Stimulated activated naive CD8-positive, alpha-beta T cell treated with anti-CD3 and anti-CD28 coated beads, Interleukin-15, amount 100 ng/mL, for 72 hours (primary cell): Measurements from ENCODE around the gene NRCAM.

Experiments used
- ATAC-seq: fragments of 150-1000 bp; cut with Tn5 transposase; 2 replicates; pipeline ENCODE4 v1.10.0; 2021; ENCODE audit warnings: mild to moderate bottlenecking, moderate library complexity
- DNase-seq, 2 donors: peaks; one replicate each; pipeline ENCODE4 v3.0.0; 2021 to 2022
- H3K27ac Mint-ChIP-seq, 2 donors: one replicate each; pipeline ENCODE4 v1.8.0; 2022; ENCODE audit warnings: mild to moderate bottlenecking in 2 of 2, mixed read lengths in 2 of 2, moderate library complexity in 2 of 2
- H3K27me3 Mint-ChIP-seq: one replicate; pipeline ENCODE4 v1.8.0; 2022; ENCODE audit warnings: mixed read lengths
- H3K4me1 Mint-ChIP-seq: one replicate; pipeline ENCODE4 v1.8.0; 2022; ENCODE audit warnings: mild to moderate bottlenecking, mixed read lengths
- H3K4me3 Mint-ChIP-seq, 2 donors: one replicate each; pipeline ENCODE4 v1.8.0; 2022; ENCODE audit warnings: mild to moderate bottlenecking in 2 of 2, mixed read lengths in 2 of 2, moderate library complexity in 1 of 2
- H3K9me3 Mint-ChIP-seq, 2 donors: one replicate each; pipeline ENCODE4 v1.8.0; 2022; ENCODE audit warnings: mixed read lengths in 2 of 2

Gene NRCAM

DNA sequence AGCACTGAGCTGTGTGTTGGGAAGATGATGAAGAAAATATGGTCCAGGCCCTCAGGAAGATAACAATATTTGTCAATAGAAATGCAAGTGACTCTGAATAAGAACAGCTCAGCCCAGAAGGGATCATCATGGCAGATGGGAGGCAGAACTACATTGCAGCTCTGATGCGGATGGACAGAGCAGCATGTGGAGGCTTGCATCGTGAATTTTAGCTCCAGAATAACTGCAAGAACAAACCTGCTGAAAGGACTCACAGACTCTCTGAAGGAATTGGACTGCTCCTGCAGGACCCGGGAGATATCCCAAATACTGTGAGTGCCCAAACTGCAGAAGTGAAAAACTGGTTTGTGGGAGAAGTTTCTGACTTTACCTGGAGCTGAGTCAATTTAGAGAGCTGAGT is 245.4 kb downstream of the NRCAM start:
- H3K27me3 Mint-ChIP-seq, result no peaks in the 10 kb centered on the region
- H3K27ac Mint-ChIP-seq, result no peak overlapping the region
- peaks cover 38% of the 10 kb centered on the region for H3K4me1 Mint-ChIP-seq
- ATAC-seq, result no peak
- peaks cover 0 to 22% of the 10 kb centered on the region in 2 donors for H3K9me3 Mint-ChIP-seq
- no peak for DNase-seq
- H3K4me3 Mint-ChIP-seq, result no peak overlapping the region

DNA sequence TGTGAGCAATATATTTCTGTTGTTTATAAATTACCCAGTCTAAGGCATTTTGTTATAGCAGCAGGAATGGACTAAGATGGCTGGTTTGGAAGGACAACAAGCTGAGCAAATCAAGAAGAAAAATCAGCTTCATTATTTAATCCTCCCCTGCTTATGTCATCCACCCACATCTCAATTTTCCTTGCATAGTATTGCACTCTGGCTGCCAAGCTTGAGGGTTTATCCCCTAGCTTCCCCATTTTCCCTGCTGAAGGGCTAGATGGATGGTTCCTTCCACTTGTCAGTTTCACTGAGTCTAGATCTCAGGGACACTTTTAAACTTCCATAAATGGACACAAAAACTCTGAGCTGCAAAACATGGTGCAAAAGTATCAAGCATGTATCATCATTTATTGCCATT is 250.9 kb downstream of the NRCAM start:
- Mint-ChIP-seq H3K4me1 (peaks cover 5% of the 10 kb centered on the region), H3K4me3 (no peak overlapping the region), H3K27ac (no peak overlapping the region), H3K9me3 (no peaks in the 10 kb centered on the region), H3K27me3 (no peaks in the 10 kb centered on the region)
- ATAC-seq, result no peak
- DNase-seq, result no peak

DNA sequence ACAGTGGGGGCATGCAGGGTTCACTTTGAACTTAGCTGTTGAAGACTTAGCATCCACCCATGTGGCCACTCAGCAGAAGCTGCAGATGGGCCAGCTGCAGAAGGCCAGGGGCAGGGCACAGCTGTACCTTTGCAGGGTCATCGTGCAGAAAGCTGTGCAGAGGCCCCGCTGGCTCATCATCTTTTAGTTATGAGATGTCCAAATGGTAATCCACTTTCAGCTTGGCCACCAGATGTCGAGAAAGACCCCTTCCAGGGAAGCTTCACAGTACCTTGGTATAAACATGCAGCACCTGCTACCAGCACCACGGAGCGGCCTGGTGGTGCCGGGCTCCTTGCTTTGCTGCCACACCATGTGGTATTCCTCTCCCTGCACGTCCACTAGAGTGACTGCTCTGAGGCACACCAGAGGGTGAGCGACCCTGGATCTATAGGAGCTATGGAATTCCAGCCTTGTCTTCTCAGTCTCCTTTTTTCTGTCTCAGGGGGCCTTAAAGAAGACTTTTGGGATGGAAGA is 251.9 kb downstream of the NRCAM start:
- no peaks in the 10 kb centered on the region for H3K9me3 Mint-ChIP-seq
- ATAC-seq, result no peak
- H3K27ac Mint-ChIP-seq, result no peak overlapping the region
- H3K4me3 Mint-ChIP-seq, result no peak overlapping the region
- peaks cover 5% of the 10 kb centered on the region for H3K4me1 Mint-ChIP-seq
- no peak for DNase-seq
- H3K27me3 Mint-ChIP-seq, result no peaks in the 10 kb centered on the region

DNA sequence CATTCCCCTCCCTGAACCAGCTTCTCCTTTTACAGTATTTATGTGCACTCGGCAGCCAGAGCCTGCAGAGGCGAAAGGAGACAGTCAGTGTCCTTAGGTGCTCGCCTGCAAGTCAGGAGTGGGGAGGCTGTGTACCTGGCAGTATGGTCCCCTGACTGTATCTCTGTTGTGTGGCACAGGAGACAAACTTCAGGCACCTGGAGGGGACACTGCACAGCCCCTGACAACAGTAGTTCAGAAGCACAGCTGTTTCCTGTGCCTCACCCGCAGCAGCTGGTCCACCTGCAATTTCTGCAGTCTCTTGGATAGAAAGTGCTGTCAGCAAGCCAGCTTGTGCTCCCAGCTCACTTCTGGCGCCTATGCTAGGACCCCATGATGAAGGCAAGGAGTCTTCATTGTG is 252.7 kb downstream of the NRCAM start:
- H3K4me1 Mint-ChIP-seq, result peaks cover 5% of the 10 kb centered on the region

DNA sequence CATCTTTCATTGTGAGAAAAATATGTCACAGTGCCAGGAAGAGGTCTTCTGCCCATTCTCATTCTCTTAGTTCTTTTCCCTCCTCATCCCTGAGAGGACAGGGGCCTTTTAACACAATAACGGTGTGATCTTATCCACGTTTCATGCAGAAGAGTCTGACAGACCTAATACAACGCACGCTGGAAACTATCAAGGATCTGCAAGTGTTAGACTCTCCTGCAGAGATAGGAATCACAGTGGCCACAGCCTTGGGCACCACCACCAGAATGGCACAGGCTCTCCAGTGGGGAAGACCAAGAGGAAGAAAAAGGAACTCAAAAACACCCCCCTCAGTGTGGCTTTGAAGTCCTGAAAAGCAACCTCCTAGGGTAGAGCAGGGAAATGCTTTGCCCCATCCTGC is 253.5 kb downstream of the NRCAM start:
- H3K4me3 Mint-ChIP-seq, result no peak overlapping the region
- peaks cover 5% of the 10 kb centered on the region for H3K4me1 Mint-ChIP-seq
- H3K27ac Mint-ChIP-seq, result peak overlapping the region in 1 of 2 donors; percentile 69
- DNase-seq, result no peak
- ATAC-seq, result no peak
- no peaks in the 10 kb centered on the region for H3K9me3 Mint-ChIP-seq
- no peaks in the 10 kb centered on the region for H3K27me3 Mint-ChIP-seq

More for the DNA sequence above, 252.7 kb downstream of the NRCAM start:
- DNase-seq, result no peak
- no peak overlapping the region for H3K27ac Mint-ChIP-seq
- H3K9me3 Mint-ChIP-seq, result no peaks in the 10 kb centered on the region
- no peak overlapping the region for H3K4me3 Mint-ChIP-seq
- ATAC-seq, result peak; percentile 23
- H3K27me3 Mint-ChIP-seq, result no peaks in the 10 kb centered on the region

DNA sequence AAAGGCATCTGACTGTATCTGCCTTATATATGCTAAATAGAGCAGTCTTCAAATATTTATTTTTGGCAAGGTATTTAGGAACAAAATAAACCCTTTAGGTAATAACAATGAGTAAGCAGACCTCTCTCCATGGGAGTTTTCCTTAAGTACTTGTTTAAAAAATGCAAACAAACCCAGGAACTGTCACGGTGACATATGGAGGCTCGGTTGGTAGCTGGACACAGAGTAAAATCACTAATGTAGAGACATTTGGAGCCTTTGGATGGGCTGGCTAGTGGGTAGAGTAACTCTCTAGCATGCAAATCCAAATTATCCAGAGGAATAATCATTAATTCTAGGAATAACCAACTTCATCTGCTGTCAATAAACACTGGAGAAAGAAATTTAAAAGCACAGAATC is 254.5 kb downstream of the NRCAM start:
- no peak for DNase-seq
- no peaks in the 10 kb centered on the region for H3K27me3 Mint-ChIP-seq

DNA sequence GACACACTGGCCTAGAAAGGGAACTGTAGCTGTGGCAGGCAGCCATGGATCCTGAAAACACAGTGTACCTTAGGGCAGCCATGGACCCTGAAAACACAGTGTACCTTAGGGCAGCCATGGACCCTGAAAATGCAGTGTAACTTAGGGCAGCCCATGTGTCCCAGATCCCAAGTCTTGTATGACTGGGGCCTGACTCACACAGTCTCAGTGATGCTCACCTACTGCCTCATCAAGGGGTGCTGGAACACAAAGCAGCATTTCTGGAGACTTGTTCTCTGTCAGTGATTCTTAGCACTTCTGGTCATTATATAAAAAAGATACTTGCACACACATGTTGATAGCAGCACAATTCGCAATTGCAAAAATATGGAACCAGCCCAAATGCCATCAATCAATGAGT is 255.9 kb downstream of the NRCAM start:
- DNase-seq (no peak), ATAC-seq (no peak)
- H3K4me1 Mint-ChIP-seq, result peaks cover 5% of the 10 kb centered on the region
- H3K27me3 Mint-ChIP-seq, result no peaks in the 10 kb centered on the region
- no peak overlapping the region for H3K27ac Mint-ChIP-seq
- H3K9me3 Mint-ChIP-seq, result no peaks in the 10 kb centered on the region
- H3K4me3 Mint-ChIP-seq, result no peak overlapping the region

More for the DNA sequence above, 254.5 kb downstream of the NRCAM start:
- Mint-ChIP-seq H3K27ac (no peak overlapping the region), H3K4me1 (peaks cover 5% of the 10 kb centered on the region), H3K9me3 (no peaks in the 10 kb centered on the region), H3K4me3 (no peak overlapping the region)
- no peak for ATAC-seq

DNA sequence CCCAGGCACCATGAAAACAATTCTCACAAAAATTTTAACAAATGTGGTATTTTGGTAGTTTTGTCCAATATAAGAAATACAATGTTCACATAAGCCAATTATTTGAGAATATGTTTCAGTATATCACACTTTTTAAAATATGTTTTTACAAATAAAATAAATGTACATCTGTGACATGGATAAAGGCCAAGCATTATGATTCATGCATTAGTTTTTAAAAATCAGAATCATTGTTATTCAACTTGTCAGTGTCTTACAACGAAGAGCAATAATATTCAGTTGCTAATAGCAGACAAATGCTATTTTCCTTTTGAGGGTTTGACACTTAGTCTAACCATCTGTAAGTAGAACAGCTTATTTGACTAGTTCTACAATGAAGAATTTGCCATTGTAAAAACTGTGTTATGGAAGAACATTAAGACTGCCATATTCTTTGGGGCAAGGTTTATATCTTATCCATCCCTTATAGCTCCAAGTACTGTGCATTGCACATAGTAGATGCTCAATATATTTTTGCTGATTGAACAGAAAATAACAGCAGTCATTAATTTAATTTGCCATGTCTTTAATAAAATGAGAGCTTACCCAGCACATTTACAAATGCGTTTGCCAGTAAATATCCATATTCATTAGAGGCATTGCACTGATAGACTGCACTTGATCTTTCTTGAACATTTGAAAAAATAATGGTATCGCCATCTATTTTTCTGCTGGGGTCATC is 258.7 kb downstream of the NRCAM start:
- Mint-ChIP-seq H3K9me3 (no peaks in the 10 kb centered on the region), H3K27ac (no peak overlapping the region), H3K4me3 (no peak overlapping the region), H3K4me1 (no peaks in the 10 kb centered on the region), H3K27me3 (no peaks in the 10 kb centered on the region)
- DNase-seq (no peak), ATAC-seq (no peak)

DNA sequence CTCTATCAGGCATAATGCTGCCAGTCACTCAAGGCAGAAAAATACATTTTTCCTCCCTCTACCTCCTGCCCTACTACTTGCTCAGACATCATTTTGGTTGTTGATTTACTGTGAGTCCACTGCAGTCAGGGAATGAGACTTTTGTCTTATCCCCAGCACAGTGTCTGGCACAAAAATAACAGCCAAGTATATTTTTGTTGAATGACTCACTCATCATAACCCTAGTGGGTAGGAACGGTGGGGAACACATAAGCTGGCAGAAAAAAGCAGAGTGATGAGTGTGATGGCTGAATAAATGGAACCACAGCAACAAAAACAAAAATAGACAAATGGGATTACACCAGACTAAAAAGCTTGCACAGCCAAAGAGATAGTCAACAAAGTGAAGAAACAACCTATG is 260.2 kb downstream of the NRCAM start:
- DNase-seq (no peak), ATAC-seq (no peak)
- no peaks in the 10 kb centered on the region for H3K27me3 Mint-ChIP-seq

DNA sequence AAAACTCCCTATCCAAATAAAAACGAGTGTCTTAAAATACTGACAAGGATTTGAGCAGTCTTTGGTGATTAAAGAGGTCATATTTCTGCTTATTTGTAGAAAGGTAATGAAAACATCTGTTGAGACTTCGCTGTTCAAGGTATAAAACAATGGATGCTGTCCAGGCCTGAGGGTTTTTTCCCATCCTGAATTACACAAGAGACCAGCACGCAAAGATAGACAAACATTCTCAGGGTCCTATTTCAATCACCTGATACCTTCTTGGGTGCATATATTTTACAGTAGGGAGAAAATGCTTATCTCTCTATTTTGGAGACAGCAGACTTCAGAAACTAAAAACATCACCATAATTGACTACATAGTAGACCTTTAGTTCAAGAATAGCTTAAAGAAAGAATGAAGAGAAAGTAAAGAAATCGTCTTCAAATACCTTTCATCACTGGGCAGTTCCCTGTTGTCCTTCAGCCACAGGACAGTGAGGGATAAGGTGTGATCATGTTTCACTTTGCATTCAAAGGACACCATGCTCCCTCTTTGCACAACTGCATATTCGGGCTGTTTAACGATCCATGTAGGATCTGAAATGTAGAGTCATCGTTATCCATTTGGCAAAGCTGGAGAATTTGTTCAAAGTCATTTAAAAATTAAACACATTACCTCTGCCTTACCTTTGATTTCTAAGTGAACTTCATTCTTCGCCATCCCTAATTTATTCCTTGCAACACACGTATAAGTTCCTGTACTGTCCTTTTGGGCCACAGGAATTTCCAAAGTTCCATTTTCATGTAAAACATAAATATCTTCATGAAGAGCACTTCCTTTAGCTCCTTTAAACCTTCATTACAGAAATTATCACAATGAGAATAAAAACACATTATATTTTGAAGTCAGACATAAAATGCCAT is 262.4 kb downstream of the NRCAM start:
- Mint-ChIP-seq H3K27me3 (no peaks in the 10 kb centered on the region), H3K27ac (no peak overlapping the region), H3K9me3 (peaks cover 0 to under 1% of the 10 kb centered on the region in 2 donors), H3K4me1 (peaks cover 12% of the 10 kb centered on the region), H3K4me3 (no peak overlapping the region)
- ATAC-seq (no peak), DNase-seq (no peak)

More for the DNA sequence above, 260.2 kb downstream of the NRCAM start:
- H3K27ac Mint-ChIP-seq, result no peak overlapping the region
- H3K4me3 Mint-ChIP-seq, result no peak overlapping the region
- H3K4me1 Mint-ChIP-seq, result no peaks in the 10 kb centered on the region
- no peaks in the 10 kb centered on the region for H3K9me3 Mint-ChIP-seq

DNA sequence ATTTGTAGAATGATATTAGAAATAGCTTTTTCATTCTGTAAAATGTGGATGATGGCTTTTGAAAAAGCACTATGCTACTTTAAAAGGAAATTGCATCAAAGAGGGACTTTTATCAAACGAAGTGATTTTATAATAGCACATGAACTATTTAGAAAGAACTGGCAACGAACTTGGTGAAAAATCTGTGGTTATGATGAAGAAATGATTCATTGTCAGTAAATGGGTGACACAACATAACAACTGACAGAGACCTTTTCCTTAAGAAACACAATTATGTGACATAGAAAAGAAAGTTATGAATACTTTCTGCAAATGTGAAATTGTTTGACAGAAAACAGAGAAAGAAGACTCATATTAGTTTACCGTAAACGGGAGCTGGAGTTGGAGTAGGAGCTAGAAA is 265.3 kb downstream of the NRCAM start:
- no peak for ATAC-seq
- Mint-ChIP-seq H3K27ac (no peak overlapping the region), H3K9me3 (peaks cover 0 to 6% of the 10 kb centered on the region in 2 donors), H3K27me3 (no peaks in the 10 kb centered on the region), H3K4me1 (peaks cover 19% of the 10 kb centered on the region), H3K4me3 (no peak overlapping the region)
- DNase-seq, result no peak

DNA sequence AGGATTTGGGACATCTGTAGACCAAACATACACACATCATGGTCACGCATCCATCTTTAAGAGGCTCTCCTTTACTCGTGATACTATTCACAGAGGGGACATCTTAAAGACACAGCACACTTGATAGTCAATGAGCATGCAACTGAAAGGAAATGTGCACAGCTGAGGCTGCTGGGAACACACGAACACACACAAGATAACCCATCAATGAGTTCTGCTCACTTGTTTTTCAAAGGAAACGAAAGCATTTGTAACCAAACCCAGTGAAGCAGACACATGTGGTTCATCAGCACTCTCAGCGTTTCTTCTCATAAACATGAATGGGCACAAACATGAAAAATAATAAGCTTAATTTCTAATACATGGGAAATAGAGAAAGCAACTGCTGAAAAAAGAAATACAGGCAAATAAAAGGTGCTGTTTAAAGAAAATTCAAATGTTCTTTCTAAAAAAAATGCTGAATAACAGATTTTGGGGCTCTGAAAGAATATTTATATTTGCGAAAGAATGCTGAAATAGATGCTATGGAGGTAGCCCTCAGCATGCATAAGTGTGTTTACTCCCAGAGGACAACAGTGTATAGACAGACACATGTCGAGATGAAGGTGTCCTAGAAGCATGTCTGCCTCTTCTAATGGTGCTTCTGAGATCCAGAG is 266.4 kb downstream of the NRCAM start:
- peak overlapping the region in 1 of 2 donors; percentile 69 for H3K27ac Mint-ChIP-seq
- H3K4me3 Mint-ChIP-seq, result peak overlapping the region in 1 of 2 donors; percentile 3
- DNase-seq (no peak), ATAC-seq (peak; percentile 80)
- peaks cover 19% of the 10 kb centered on the region for H3K4me1 Mint-ChIP-seq
- H3K27me3 Mint-ChIP-seq, result no peaks in the 10 kb centered on the region
- H3K9me3 Mint-ChIP-seq, result peaks cover 0 to 6% of the 10 kb centered on the region in 2 donors

DNA sequence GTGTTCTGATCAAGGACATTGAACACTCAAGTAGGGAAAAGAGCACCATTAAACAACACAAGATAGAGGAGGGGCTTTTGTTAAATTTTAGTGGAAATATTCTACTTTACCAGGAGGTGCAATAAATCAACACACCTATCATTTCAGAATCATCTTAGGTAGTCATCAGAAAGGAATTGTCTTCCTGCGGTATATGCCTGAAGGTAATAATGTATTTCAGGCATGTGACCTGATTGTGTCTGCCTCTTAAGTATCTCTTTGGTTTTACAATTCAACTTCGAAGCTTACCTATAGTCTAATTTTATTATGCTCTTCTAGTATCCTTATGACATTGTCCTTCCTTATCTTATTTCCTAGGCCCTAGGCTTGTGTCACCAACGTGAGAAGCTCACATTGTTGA is 267.5 kb downstream of the NRCAM start:
- Mint-ChIP-seq H3K9me3 (peaks cover 0 to 6% of the 10 kb centered on the region in 2 donors), H3K4me1 (peaks cover 19% of the 10 kb centered on the region), H3K27me3 (no peaks in the 10 kb centered on the region), H3K27ac (no peak overlapping the region), H3K4me3 (no peak overlapping the region)
- ATAC-seq (no peak), DNase-seq (no peak)

DNA sequence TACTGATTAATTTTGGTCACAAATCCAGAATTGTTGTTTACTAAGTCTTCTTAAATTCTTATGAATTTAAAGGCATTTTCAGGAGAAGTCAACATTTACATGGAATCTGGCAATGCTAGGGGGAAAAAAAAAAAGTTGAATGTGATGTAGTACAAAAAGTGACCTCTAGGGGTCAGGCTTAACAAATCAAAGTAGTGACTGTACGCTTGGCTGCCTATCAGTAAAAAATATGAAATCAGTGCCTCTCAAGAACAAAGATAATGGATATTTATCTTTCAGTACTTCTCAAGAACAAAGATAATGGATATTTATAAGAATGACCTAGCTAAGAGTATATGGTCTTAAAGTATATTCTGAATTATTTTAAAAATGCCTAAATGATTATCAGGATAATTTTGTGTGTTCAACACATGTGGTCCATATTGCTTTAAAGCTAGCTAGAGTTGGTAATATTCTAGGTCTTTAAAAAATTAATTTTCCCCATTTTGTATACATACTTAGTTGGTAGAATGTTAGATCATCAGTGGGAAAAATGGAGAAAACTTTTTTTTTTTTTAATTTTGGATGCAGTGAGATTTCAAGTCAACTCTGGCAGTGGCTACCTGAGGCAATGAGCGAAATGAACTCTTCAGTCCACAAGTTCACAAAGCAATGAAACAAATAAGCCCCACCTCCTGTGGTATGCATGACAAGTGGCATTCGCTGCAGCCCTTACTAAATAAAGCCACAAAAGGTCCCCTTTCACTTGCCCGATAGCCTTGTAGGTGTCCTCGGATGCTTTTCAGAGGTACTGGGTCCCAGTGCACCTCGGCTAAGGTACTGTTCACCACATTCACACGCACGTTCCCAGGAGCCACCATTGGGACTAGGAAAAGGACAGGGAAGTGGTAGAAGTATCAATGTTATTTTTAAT is 274.9 kb downstream of the NRCAM start:
- no peaks in the 10 kb centered on the region for H3K9me3 Mint-ChIP-seq
- H3K27me3 Mint-ChIP-seq, result no peaks in the 10 kb centered on the region
- H3K4me1 Mint-ChIP-seq, result no peaks in the 10 kb centered on the region
- no peak overlapping the region for H3K4me3 Mint-ChIP-seq
- DNase-seq (peak in 1 of 2 donors; percentile 8), ATAC-seq (peak; percentile 45)
- peak overlapping the region in 1 of 2 donors; percentile 20 for H3K27ac Mint-ChIP-seq

DNA sequence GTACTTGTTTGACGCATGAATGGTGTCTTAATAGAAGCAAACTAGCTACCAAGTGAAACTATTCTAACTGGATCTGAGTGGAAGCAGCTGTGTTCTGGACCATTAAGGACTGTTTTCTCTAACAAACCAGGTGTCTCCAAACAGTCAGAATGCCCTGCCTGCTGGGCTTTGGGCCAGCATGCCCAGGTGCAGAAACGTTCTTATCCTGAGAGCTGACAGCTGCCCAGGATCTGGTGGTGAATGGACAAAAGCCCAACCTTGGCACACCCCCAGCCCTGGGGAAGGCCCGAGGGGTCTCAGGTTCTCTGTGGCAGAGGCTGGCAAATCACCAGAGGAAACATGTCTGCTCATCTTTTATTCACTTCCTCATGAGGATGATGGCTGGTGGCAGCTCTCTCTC is 277.8 kb downstream of the NRCAM start:
- ATAC-seq (no peak), DNase-seq (no peak)
- no peaks in the 10 kb centered on the region for H3K27me3 Mint-ChIP-seq
- no peaks in the 10 kb centered on the region for H3K4me1 Mint-ChIP-seq
- no peaks in the 10 kb centered on the region for H3K9me3 Mint-ChIP-seq
- H3K27ac Mint-ChIP-seq, result peak overlapping the region in 1 of 2 donors; percentile 79
- no peak overlapping the region for H3K4me3 Mint-ChIP-seq
